D721Med (cell line): Measurements from ENCODE around the gene ARSA.
A peak's percentile ranks its signal among the peaks of the same experiment; 100 is the strongest.

Experiments
- DNase-seq: peaks from one replicate; pipeline ENCODE4 v3.0.0; 2011; ENCODE audit warnings: low spot score; ENCODE audit not compliant: insufficient read length
- FAIRE-seq: peaks from 2 replicates; lab custom pipeline; 2011; peaks lifted over from hg19 to GRCh38; lab: Jason Lieb, UNC
- CTCF ChIP-seq: IDR thresholded peaks from 2 replicates; pipeline ENCODE4 v1.5.1; 2012; ENCODE audit warnings: mild to moderate bottlenecking, control low read depth; ENCODE audit not compliant: insufficient read depth; ENCODE audit errors: missing control alignments

The ARSA gene

GRCh38 chr22:50604256-50605001 is 23.5 kb downstream of the ARSA start:
- no peak for DNase-seq
- FAIRE-seq = no peak
- no peak for TF ChIP-seq CTCF

DNA sequence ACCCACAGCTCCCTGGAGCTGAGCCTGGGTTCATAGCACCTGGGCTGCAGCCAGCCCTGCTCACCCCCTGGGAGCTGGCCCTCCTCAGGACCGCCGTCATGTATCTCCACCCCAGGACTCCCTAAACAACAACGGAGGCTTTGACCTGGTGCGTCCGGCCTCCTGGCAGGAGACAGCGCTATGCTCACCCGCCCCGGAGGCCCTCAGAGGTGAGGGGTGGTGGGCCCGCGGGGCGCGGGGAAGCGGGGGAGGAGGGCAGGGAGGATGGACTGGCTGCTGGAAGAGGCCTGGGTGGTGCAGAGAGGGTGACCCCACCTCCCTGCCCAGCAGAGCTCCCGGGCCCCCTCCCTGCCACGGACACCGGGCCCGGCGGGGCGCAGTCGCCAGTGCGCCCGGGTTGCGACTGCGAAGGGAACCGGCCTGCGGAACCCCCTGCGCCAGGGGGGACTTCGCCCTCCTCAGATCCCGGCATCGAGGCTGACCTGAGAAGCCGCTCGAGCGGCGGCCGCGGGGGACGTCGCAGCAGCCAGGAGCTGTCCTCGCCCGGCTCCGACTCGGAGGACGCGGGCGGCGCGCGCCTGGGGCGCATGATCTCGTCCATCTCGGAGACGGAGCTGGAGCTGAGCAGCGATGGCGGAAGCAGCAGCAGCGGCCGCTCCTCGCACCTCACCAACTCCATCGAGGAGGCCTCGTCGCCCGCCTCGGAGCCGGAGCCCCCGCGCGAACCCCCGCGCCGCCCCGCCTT is 24.3 kb downstream of the ARSA start:
- FAIRE-seq (no peak), DNase-seq (no peak)
- TF ChIP-seq CTCF = no peak

GRCh38 chr22:50602338-50602700 is 25.6 kb downstream of the ARSA start:
- no peak for TF ChIP-seq CTCF
- no peak for FAIRE-seq
- no peak for DNase-seq

- no peak for TF ChIP-seq CTCF
- DNase-seq (no peak), FAIRE-seq (no peak)
These were observed 26.1 kb downstream of the ARSA start for GRCh38 chr22:50601669-50602337.

- no peak for TF ChIP-seq CTCF
- no peak for FAIRE-seq
These were observed 26.8 kb downstream of the ARSA start for GRCh38 chr22:50600967-50601668.

DNA sequence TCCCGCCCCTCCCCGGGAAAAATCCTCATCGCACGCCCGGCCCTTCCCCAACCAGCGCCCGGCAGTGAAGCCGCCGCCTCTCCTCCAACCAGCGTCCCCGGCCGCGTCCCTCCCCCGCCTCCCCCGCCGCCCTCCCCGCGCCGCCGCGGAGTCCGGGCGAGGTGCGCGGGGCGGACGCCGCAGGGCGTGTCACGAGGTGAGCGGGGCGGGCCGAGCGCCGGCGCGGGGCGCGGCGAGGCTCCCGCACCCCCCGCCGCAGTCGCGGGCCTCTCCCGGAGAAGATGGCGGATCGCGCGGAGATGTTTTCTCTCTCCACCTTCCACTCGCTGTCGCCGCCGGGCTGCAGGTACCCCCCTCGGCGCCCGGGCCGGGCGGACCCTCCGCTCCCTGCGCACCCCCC is 27.4 kb downstream of the ARSA start, which contains the start of gene MAPK8IP2:
Gene MAPK8IP2 (plus strand): TSS at position 256 of the 400 bp plus-strand sequence. CDS start 26 bp downstream, at position 282.
- FAIRE-seq = no peak
- peak; percentile 57 for DNase-seq
- no peak for TF ChIP-seq CTCF

More at GRCh38 chr22:50600967-50601668, 26.8 kb downstream of the ARSA start:
- DNase-seq = no peak
